ENCODE measurements around the gene TMEM229B.

- TF ChIP-seq CTCF (IDR thresholded peaks at IDR 0.05; ENCODE audit: insufficient read depth, low read depth, low read length) (no peak), EZH2 (IDR thresholded peaks at IDR 0.05; ENCODE audit: insufficient read depth, low read length) (no peak)
These were observed 47.6 kb upstream of the TMEM229B start for GRCh38 chr14:67536087-67536486.
